Muscle layer of duodenum (tissue), 2 donors: Measurements from ENCODE around the gene NGEF.
"Not testable (repeated sequence)": the region's sequence is repeated elsewhere in the genome, so short reads cannot be mapped to it uniquely, and the experiment has no call there.

Experiments used
- H3K27ac ChIP-seq: one replicate; pipeline ENCODE4 v1.7.0; 2013; ENCODE audit warnings: mild to moderate bottlenecking, low read length
- H3K27me3 ChIP-seq: one replicate; pipeline ENCODE4 v1.7.0; 2013; ENCODE audit warnings: low read depth, mild to moderate bottlenecking, control low read depth, low read length
- H3K36me3 ChIP-seq, 2 donors: one replicate each; pipeline ENCODE4 v1.7.0; 2013; ENCODE audit warnings: low read length in 2 of 2, control low read depth in 1 of 2, mild to moderate bottlenecking in 1 of 2; ENCODE audit not compliant: insufficient read depth in 2 of 2, control insufficient read depth in 1 of 2
- H3K4me1 ChIP-seq, 2 donors: one replicate each; pipeline ENCODE4 v1.7.0; 2013; ENCODE audit warnings: low read length in 2 of 2, mild to moderate bottlenecking in 2 of 2, control low read depth in 1 of 2, moderate library complexity in 1 of 2; ENCODE audit not compliant: insufficient read depth in 2 of 2, control insufficient read depth in 1 of 2
- H3K4me3 ChIP-seq, 2 donors: one replicate each; pipeline ENCODE4 v1.7.0; 2013; ENCODE audit warnings: low read length in 2 of 2, low read depth in 1 of 2, mild to moderate bottlenecking in 1 of 2
- H3K9me3 ChIP-seq, 2 donors: one replicate each; pipeline ENCODE4 v1.7.0; 2013; ENCODE audit warnings: low read length in 2 of 2, control low read depth in 1 of 2, mild to moderate bottlenecking in 1 of 2; ENCODE audit not compliant: control insufficient read depth in 1 of 2
- donor health status: healthy.

The NGEF gene

GRCh38 chr2:233031556-233032500 lies 18.8 kb upstream of the NGEF start:
- Histone ChIP-seq H3K36me3 (no peaks in the 10 kb centered on the region), H3K4me3 (no peak overlapping the region), H3K27me3 (no peaks in the 10 kb centered on the region), H3K9me3 (no peaks in the 10 kb centered on the region), H3K27ac (no peak overlapping the region), H3K4me1 (no peaks in the 10 kb centered on the region)

- H3K4me1 ChIP-seq: no peaks in the 10 kb centered on the region
- no peaks in the 10 kb centered on the region for H3K36me3 ChIP-seq
- H3K27ac ChIP-seq: no peak overlapping the region
- H3K9me3 ChIP-seq: no peaks in the 10 kb centered on the region
- H3K27me3 ChIP-seq: no peaks in the 10 kb centered on the region
- no peak overlapping the region for H3K4me3 ChIP-seq
These were observed 16.3 kb upstream of the NGEF start for GRCh38 chr2:233029321-233029720.

- no peaks in the 10 kb centered on the region for H3K9me3 ChIP-seq
These were observed 13.2 kb upstream of the NGEF start for GRCh38 chr2:233026198-233026813.

GRCh38 chr2:233025706-233026105 lies 12.7 kb upstream of the NGEF start:
- no peaks in the 10 kb centered on the region for H3K27me3 ChIP-seq
- no peaks in the 10 kb centered on the region for H3K4me1 ChIP-seq
- no peaks in the 10 kb centered on the region for H3K9me3 ChIP-seq
- no peak overlapping the region for H3K27ac ChIP-seq
- H3K4me3 ChIP-seq: no peak overlapping the region
- H3K36me3 ChIP-seq: no peaks in the 10 kb centered on the region

More at GRCh38 chr2:233026198-233026813, 13.2 kb upstream of the NGEF start:
- Histone ChIP-seq H3K4me1 (no peaks in the 10 kb centered on the region), H3K27me3 (no peaks in the 10 kb centered on the region), H3K4me3 (no peak overlapping the region), H3K27ac (no peak overlapping the region), H3K36me3 (no peaks in the 10 kb centered on the region)

GRCh38 chr2:233023761-233024410 lies 10.8 kb upstream of the NGEF start:
- Histone ChIP-seq H3K9me3 (no peaks in the 10 kb centered on the region), H3K27me3 (no peaks in the 10 kb centered on the region), H3K4me1 (no peaks in the 10 kb centered on the region), H3K4me3 (no peak overlapping the region), H3K36me3 (no peaks in the 10 kb centered on the region), H3K27ac (no peak overlapping the region)

GRCh38 chr2:233023007-233023760 lies 10.1 kb upstream of the NGEF start:
- H3K27me3 ChIP-seq: no peaks in the 10 kb centered on the region
- no peaks in the 10 kb centered on the region for H3K36me3 ChIP-seq
- no peaks in the 10 kb centered on the region for H3K4me1 ChIP-seq
- H3K9me3 ChIP-seq: no peaks in the 10 kb centered on the region
- no peak overlapping the region for H3K4me3 ChIP-seq
- H3K27ac ChIP-seq: no peak overlapping the region

GRCh38 chr2:233022561-233022960 lies 9.5 kb upstream of the NGEF start:
- Histone ChIP-seq H3K27me3 (no peaks in the 10 kb centered on the region), H3K4me1 (no peaks in the 10 kb centered on the region), H3K4me3 (no peak overlapping the region), H3K36me3 (no peaks in the 10 kb centered on the region), H3K9me3 (peaks cover 0 to 1% of the 10 kb centered on the region in 2 donors), H3K27ac (no peak overlapping the region)

GRCh38 chr2:233021771-233022170 lies 8.7 kb upstream of the NGEF start:
- H3K27me3 ChIP-seq: no peaks in the 10 kb centered on the region
- no peak overlapping the region for H3K4me3 ChIP-seq
- H3K36me3 ChIP-seq: no peaks in the 10 kb centered on the region
- H3K27ac ChIP-seq: no peak overlapping the region
- peaks cover 0 to 2% of the 10 kb centered on the region in 2 donors for H3K9me3 ChIP-seq
- no peaks in the 10 kb centered on the region for H3K4me1 ChIP-seq

GRCh38 chr2:233020454-233020853 lies 7.4 kb upstream of the NGEF start:
- no peak overlapping the region for H3K27ac ChIP-seq
- no peaks in the 10 kb centered on the region for H3K27me3 ChIP-seq
- no peaks in the 10 kb centered on the region for H3K4me1 ChIP-seq
- no peaks in the 10 kb centered on the region for H3K36me3 ChIP-seq
- H3K4me3 ChIP-seq: no peak overlapping the region
- peaks cover 0 to 2% of the 10 kb centered on the region in 2 donors for H3K9me3 ChIP-seq

- not testable (repeated sequence) for H3K9me3 ChIP-seq, H3K27ac ChIP-seq, H3K27me3 ChIP-seq, H3K36me3 ChIP-seq, H3K4me3 ChIP-seq, H3K4me1 ChIP-seq
These were observed 6.6 kb upstream of the NGEF start for GRCh38 chr2:233019610-233020009.

- H3K27ac ChIP-seq: no peak overlapping the region
- H3K4me1 ChIP-seq: no peaks in the 10 kb centered on the region
- H3K27me3 ChIP-seq: no peaks in the 10 kb centered on the region
- no peaks in the 10 kb centered on the region for H3K36me3 ChIP-seq
- no peak overlapping the region for H3K4me3 ChIP-seq
- H3K9me3 ChIP-seq: peaks cover 0 to 2% of the 10 kb centered on the region in 2 donors
These were observed 4.9 kb upstream of the NGEF start for GRCh38 chr2:233017947-233018346.
